Measurements from ENCODE around the gene SMIM20. TPM values are rescaled to one million over a fixed set of nuclear protein-coding genes. Genes with fewer than 3 reads are reported as not detected.
"Not testable (repeated sequence)": the region's sequence is repeated elsewhere in the genome, so short reads cannot be mapped to it uniquely, and the experiment has no call there.

The SMIM20 gene
- total and polyA plus RNA-seq, 11 donors: 27.4 to 50.8 (median 40.3) TPM

DNA sequence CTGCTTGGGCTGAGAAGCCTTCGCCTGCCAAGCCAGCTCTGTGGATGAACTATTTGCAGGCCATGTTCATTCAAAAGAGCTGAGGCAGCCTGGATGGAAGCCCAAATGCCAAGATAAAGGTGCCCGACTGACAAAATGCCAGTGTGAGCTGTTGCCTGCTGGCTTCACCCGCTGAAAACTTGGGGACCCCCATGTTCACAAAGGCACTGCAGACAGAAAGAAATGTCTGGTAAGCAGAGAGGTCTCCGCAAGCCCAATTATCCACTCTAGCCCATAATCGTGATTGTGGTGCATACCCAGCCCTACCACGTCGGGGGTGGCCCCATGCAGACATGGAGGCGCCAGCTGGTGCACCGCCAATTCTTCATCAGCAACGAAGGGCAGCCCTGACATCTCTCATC, 13.0 kb upstream of the SMIM20 start:
- no peaks in the 10 kb centered on the region for H3K9me3 ChIP-seq
- DNase-seq: peak in 2 of 5 donors; percentile 40 to 70

DNA sequence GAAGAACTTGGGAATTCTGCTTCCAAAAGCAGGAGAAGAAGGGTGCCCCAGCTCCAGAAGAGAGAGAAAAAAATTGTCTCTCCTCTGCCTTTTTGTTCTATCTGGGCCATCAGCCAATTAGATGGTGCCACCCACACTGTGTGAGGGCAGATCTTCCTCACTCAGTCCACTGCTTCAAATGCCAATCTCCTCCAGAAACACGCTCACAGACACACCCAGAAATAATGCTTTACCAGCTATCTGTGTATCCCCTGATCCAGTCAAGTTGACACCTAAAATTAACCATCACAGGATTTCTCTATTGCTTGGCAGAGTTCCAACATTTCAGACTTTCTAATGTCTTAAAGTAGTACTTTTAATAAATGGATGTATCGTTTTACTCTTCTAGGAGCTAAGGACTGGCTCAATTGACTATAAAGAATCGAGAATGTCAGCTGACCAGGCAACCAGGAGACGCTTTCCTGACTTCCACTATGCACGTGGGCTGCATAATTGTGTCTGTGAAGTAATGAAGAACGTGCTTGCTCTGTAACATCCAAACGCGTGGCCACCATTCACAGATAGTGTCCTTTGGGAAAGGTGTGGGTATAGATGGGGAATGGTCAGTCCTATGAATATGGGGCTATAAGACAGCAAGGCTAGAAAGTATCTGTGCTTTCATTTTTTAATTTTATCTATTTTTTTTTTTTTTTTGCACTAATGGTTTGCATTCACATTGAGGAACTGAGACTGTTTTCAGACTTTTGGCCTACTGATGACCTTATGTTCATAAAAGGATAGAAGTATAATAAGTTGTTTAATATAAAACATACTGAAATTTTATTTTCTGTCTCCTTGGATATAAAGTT, 9.9 kb upstream of the SMIM20 start:
- intact Hi-C loops (cut with DNase I): loop anchor here in 1 of 10 donors (10.0 kb wide), 1 partner anchor 459 kb away; no protein-coding TSS in a partner anchor
- Histone ChIP-seq H3K9me3 (no peaks in the 10 kb centered on the region), H3K36me3 (no peaks in the 10 kb centered on the region), H3K4me3 (no peak overlapping the region), H3K27me3 (no peaks in the 10 kb centered on the region), H3K27ac (no peak overlapping the region), H3K4me1 (peaks cover 0 to 5% (median 0%) of the 10 kb centered on the region in 12 donors)
- 76 to 87% (median 78%) methylated on average over 8 of the region's 8 CpGs for WGBS, 4 donors
- TF ChIP-seq, protein P1, sequence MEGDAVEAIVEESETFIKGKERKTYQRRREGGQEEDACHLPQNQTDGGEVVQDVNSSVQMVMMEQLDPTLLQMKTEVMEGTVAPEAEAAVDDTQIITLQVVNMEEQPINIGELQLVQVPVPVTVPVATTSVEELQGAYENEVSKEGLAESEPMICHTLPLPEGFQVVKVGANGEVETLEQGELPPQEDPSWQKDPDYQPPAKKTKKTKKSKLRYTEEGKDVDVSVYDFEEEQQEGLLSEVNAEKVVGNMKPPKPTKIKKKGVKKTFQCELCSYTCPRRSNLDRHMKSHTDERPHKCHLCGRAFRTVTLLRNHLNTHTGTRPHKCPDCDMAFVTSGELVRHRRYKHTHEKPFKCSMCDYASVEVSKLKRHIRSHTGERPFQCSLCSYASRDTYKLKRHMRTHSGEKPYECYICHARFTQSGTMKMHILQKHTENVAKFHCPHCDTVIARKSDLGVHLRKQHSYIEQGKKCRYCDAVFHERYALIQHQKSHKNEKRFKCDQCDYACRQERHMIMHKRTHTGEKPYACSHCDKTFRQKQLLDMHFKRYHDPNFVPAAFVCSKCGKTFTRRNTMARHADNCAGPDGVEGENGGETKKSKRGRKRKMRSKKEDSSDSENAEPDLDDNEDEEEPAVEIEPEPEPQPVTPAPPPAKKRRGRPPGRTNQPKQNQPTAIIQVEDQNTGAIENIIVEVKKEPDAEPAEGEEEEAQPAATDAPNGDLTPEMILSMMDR (IDR thresholded peaks at IDR 0.05): no peak
- TF ChIP-seq POLR2A (IDR thresholded peaks at IDR 0.05): no peak
- no peak for DNase-seq
- ATAC-seq: no peak

More for the DNA sequence above, 13.0 kb upstream of the SMIM20 start:
- Histone ChIP-seq H3K36me3 (no peaks in the 10 kb centered on the region), H3K4me3 (peak overlapping the region in 1 of 12 donors; percentile 21), H3K4me1 (peaks cover 0 to 5% (median 0%) of the 10 kb centered on the region in 12 donors), H3K27me3 (no peaks in the 10 kb centered on the region), H3K27ac (no peak overlapping the region)
- peak in 3 of 4 donors; percentile 20 to 74 (median 73) for ATAC-seq
- 72 to 82% (median 76%) methylated on average over 10 of the region's 10 CpGs for WGBS, 4 donors
- intact Hi-C loops (cut with DNase I): loop anchor here in 1 of 10 donors (10.0 kb wide), 1 partner anchor 456 kb away; no protein-coding TSS in a partner anchor
- TF ChIP-seq, protein P1 (IDR thresholded peaks at IDR 0.05): no peak
- no peak for TF ChIP-seq POLR2A (IDR thresholded peaks at IDR 0.05)

DNA sequence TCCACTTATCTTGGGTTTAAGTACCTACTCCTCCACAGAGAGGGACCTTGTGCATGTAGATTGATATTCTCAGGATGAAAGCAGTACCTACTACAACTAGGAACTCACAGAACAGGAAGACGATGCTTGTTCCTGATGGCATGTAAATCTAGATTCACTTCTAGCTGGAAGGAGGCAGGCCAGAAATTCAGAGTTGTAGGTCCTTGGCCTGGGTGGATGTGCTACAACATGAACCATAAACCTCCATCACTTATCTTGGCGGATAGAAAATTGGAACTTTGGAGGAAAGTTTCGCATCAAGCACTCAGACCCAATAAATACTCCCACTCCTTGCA, 9.3 kb upstream of the SMIM20 start:
- ATAC-seq: no peak
- H3K9me3 ChIP-seq: no peaks in the 10 kb centered on the region
- H3K27me3 ChIP-seq: no peaks in the 10 kb centered on the region
- peaks cover 0 to 5% (median 0%) of the 10 kb centered on the region in 12 donors for H3K4me1 ChIP-seq
- DNase-seq: no peak
- TF ChIP-seq, protein P1 (IDR thresholded peaks at IDR 0.05): no peak
- TF ChIP-seq POLR2A (IDR thresholded peaks at IDR 0.05): no peak
- H3K36me3 ChIP-seq: no peaks in the 10 kb centered on the region
- no peak overlapping the region for H3K27ac ChIP-seq
- intact Hi-C loops (cut with DNase I): loop anchor here in 1 of 10 donors (10.0 kb wide), 1 partner anchor 460 kb away; no protein-coding TSS in a partner anchor
- H3K4me3 ChIP-seq: no peak overlapping the region
- 91 to 98% (median 97%) methylated on average over 3 of the region's 3 CpGs for WGBS, 4 donors

DNA sequence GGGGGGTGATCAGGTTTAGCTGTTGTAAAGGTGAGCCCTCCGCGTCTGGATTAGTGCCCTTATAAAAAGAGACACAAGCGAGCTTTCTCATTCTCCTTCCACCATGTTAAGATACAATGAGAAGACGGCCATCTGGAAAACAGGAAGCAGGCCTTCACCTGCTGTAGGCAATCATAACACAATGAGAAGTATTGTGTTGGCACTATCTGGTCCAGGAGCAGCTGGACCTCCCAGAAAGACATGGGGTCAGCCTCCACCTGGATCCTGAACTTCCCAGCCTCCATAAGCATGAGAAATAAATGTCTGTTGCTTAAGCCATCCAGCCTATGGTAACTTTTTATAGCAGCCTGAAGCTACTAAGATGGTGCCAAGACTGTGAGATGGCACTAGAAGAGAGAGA, 8.6 kb upstream of the SMIM20 start:
- H3K27ac ChIP-seq: no peak overlapping the region
- WGBS, 4 donors: 95 to 97% (median 97%) methylated on average over 4 of the region's 4 CpGs
- TF ChIP-seq, protein P1 (IDR thresholded peaks at IDR 0.05): no peak
- no peak for TF ChIP-seq POLR2A (IDR thresholded peaks at IDR 0.05)

DNA sequence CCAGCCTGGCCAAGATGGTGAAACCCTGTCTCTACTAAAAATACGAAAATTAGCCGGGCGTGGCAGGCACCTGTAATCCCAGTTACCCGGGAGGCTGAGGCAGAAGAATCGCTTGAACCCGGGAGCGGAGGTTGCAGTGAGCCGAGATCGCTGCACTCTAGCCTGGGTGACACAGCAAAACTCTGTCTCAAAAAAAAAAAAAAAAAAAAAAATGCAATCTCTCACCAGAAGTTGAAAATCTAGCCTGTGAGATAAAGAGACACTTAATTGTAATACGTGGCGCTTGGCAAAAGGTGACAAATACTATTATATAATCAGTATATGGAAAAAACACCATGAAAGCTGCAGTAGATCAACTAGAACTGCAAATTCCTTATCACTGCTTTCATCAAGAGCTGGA, 7.9 kb upstream of the SMIM20 start:
- not testable (repeated sequence) for ATAC-seq, H3K27me3 ChIP-seq, H3K4me3 ChIP-seq, H3K27ac ChIP-seq, H3K36me3 ChIP-seq, DNase-seq, H3K9me3 ChIP-seq, H3K4me1 ChIP-seq
- WGBS, 4 donors: 92 to 97% (median 94%) methylated on average over 11 of the region's 11 CpGs
- intact Hi-C loops (cut with DNase I): loop anchor here in 1 of 10 donors (10.0 kb wide), 1 partner anchor 461 kb away; no protein-coding TSS in a partner anchor

More for the DNA sequence above, 8.6 kb upstream of the SMIM20 start:
- Histone ChIP-seq H3K9me3 (no peaks in the 10 kb centered on the region), H3K4me1 (peaks cover 0 to 5% (median 0%) of the 10 kb centered on the region in 12 donors), H3K4me3 (no peak overlapping the region), H3K27me3 (no peaks in the 10 kb centered on the region), H3K36me3 (no peaks in the 10 kb centered on the region)
- intact Hi-C loops (cut with DNase I): loop anchor here in 1 of 10 donors (10.0 kb wide), 1 partner anchor 461 kb away; no protein-coding TSS in a partner anchor
- DNase-seq (no peak), ATAC-seq (no peak)
